Measurements from ENCODE around the gene PRRT4. TPM values are rescaled to one million over a fixed set of nuclear protein-coding genes. Genes with fewer than 3 reads are reported as not detected.

PRRT4 gene
- total and polyA plus RNA-seq, 9 of the 15 experiments (the other 6 are each of a cell fraction or from before 2014, with no cell fraction given), result not detected

- TF ChIP-seq FOXK2 (conservative IDR thresholded peaks at IDR 0.05 in 1 of 2, IDR thresholded peaks at IDR 0.05 in 1 of 2; ENCODE audit: low read depth in 2 of 2) (no peak), TCF7L2 (IDR thresholded peaks at IDR 0.05; ENCODE audit: low read depth, low read length) (no peak), HMG20B (CRISPR knock-in tag; IDR thresholded peaks at IDR 0.05) (no peak), HNRNPK (IDR thresholded peaks at IDR 0.05; ENCODE audit: low read depth, low read length, poor library complexity, severe bottlenecking) (no peak), USF2 (CRISPR knock-in tag; IDR thresholded peaks at IDR 0.05) (no peak), NFIX (CRISPR knock-in tag; IDR thresholded peaks at IDR 0.05; ENCODE audit: low read depth) (no peak), EWSR1 (IDR thresholded peaks at IDR 0.05; ENCODE audit: borderline replicate concordance, low read depth, partially characterized antibody) (no peak), BACH1 (tag; IDR thresholded peaks at IDR 0.05) (no peak), ZNF121 (CRISPR knock-in tag; conservative IDR thresholded peaks at IDR 0.05) (no peak), CBX5 (IDR thresholded peaks at IDR 0.05; ENCODE audit: borderline replicate concordance, low read depth) (no peak), GATA2 (CRISPR knock-in tag; IDR thresholded peaks at IDR 0.05) (no peak), ESRRA (IDR thresholded peaks at IDR 0.05; ENCODE audit: borderline replicate concordance, low read depth) (no peak), STAT5A (IDR thresholded peaks at IDR 0.05; ENCODE audit: borderline replicate concordance, low read length) (no peak)
- TF ChIP-seq, protein P1, sequence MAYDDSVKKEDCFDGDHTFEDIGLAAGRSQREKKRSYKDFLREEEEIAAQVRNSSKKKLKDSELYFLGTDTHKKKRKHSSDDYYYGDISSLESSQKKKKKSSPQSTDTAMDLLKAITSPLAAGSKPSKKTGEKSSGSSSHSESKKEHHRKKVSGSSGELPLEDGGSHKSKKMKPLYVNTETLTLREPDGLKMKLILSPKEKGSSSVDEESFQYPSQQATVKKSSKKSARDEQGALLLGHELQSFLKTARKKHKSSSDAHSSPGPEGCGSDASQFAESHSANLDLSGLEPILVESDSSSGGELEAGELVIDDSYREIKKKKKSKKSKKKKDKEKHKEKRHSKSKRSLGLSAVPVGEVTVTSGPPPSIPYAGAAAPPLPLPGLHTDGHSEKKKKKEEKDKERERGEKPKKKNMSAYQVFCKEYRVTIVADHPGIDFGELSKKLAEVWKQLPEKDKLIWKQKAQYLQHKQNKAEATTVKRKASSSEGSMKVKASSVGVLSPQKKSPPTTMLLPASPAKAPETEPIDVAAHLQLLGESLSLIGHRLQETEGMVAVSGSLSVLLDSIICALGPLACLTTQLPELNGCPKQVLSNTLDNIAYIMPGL (CRISPR knock-in tag; IDR thresholded peaks at IDR 0.05), result peak; percentile 75; the same call in 1 of the 2 replicates
- TF ChIP-seq, protein P2, sequence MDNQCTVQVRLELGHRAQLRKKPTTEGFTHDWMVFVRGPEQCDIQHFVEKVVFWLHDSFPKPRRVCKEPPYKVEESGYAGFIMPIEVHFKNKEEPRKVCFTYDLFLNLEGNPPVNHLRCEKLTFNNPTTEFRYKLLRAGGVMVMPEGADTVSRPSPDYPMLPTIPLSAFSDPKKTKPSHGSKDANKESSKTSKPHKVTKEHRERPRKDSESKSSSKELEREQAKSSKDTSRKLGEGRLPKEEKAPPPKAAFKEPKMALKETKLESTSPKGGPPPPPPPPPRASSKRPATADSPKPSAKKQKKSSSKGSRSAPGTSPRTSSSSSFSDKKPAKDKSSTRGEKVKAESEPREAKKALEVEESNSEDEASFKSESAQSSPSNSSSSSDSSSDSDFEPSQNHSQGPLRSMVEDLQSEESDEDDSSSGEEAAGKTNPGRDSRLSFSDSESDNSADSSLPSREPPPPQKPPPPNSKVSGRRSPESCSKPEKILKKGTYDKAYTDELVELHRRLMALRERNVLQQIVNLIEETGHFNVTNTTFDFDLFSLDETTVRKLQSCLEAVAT (IDR thresholded peaks at IDR 0.05), result no peak
- TF ChIP-seq, protein P3, sequence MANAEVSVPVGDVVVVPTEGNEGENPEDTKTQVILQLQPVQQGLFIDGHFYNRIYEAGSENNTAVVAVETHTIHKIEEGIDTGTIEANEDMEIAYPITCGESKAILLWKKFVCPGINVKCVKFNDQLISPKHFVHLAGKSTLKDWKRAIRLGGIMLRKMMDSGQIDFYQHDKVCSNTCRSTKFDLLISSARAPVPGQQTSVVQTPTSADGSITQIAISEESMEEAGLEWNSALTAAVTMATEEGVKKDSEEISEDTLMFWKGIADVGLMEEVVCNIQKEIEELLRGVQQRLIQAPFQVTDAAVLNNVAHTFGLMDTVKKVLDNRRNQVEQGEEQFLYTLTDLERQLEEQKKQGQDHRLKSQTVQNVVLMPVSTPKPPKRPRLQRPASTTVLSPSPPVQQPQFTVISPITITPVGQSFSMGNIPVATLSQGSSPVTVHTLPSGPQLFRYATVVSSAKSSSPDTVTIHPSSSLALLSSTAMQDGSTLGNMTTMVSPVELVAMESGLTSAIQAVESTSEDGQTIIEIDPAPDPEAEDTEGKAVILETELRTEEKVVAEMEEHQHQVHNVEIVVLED (CRISPR knock-in tag; IDR thresholded peaks at IDR 0.05), result no peak
- TF ChIP-seq, protein P4, sequence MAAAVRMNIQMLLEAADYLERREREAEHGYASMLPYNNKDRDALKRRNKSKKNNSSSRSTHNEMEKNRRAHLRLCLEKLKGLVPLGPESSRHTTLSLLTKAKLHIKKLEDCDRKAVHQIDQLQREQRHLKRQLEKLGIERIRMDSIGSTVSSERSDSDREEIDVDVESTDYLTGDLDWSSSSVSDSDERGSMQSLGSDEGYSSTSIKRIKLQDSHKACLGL (CRISPR knock-in tag; IDR thresholded peaks at IDR 0.05; ENCODE audit: borderline replicate concordance, poor library complexity, severe bottlenecking), result no peak
Observed at GRCh38 chr7:128404143-128404681, 42.7 kb upstream of the PRRT4 start (continued).

Data from K562 (cell line).